ENCODE measurements around the gene SDK1.
"Not testable (repeated sequence)": the region's sequence is repeated elsewhere in the genome, so short reads cannot be mapped to it uniquely, and the experiment has no call there.

The SDK1 gene

GRCh38 chr7:4245135-4245865 is 944.2 kb downstream of the SDK1 start:
- DNase-seq (ENCODE audit: low spot score), result no peak

DNA sequence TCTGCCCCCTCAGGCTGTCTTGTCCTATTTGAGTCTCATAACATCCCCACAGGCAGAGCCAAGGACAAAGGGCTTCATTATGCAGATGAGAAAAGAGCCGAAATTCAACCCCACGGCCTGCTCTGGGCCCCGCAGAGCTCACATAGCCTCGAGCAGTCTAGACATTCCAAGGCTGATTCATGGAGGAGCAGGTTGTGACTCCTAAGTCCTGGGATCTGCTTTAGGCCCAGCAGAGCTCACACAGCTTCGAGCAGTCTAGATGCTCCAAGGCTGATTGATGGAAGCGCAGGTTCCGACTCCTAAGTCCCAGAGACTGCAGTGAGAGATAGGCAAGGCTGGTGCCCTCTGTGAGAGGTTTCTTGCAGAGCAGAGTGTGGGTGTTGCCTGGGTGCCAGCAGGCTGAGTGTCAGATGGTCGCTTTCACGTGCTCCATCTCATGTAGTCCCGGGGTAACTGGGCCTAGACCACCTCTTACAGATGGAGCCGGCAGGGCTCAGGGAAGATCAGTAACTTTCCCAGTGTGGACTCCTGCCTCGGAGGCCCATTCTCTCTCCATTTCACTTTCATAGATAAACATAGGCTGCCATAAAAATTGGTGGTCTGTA is 944.9 kb downstream of the SDK1 start:
- DNase-seq (ENCODE audit: low spot score), result no peak

- no peak for DNase-seq (ENCODE audit: low spot score)
These were observed 945.5 kb downstream of the SDK1 start for GRCh38 chr7:4246536-4246935.

GRCh38 chr7:4247106-4247876 is 946.2 kb downstream of the SDK1 start:
- no peak for DNase-seq (ENCODE audit: low spot score)

GRCh38 chr7:4248295-4248694 is 947.2 kb downstream of the SDK1 start:
- no peak for DNase-seq (ENCODE audit: low spot score)

- DNase-seq (ENCODE audit: low spot score), result no peak
These were observed 948.2 kb downstream of the SDK1 start for GRCh38 chr7:4249241-4249640.

DNA sequence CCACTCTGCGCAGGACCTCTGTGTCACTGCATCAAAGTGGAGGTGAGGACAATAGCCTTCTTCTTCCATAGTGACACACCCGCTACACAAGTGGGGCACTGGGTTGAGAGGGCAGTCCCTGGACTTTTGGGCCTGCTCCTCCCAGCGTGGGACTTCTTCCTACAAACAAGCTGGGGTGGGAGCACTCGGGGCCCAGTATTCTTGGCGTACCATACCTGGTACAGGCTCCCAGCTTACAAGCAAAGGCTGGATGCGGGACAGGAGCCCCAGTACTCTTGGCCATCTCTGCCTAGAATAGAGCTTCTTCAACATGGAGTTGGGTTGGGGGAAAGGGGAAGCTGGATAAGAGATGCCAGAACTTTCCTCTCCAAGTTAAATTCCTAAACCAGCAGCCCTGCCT is 954.3 kb downstream of the SDK1 start:
- no peak for DNase-seq (ENCODE audit: low spot score)

- DNase-seq (ENCODE audit: low spot score), result no peak
These were observed 955.2 kb downstream of the SDK1 start for GRCh38 chr7:4256286-4256685.

DNA sequence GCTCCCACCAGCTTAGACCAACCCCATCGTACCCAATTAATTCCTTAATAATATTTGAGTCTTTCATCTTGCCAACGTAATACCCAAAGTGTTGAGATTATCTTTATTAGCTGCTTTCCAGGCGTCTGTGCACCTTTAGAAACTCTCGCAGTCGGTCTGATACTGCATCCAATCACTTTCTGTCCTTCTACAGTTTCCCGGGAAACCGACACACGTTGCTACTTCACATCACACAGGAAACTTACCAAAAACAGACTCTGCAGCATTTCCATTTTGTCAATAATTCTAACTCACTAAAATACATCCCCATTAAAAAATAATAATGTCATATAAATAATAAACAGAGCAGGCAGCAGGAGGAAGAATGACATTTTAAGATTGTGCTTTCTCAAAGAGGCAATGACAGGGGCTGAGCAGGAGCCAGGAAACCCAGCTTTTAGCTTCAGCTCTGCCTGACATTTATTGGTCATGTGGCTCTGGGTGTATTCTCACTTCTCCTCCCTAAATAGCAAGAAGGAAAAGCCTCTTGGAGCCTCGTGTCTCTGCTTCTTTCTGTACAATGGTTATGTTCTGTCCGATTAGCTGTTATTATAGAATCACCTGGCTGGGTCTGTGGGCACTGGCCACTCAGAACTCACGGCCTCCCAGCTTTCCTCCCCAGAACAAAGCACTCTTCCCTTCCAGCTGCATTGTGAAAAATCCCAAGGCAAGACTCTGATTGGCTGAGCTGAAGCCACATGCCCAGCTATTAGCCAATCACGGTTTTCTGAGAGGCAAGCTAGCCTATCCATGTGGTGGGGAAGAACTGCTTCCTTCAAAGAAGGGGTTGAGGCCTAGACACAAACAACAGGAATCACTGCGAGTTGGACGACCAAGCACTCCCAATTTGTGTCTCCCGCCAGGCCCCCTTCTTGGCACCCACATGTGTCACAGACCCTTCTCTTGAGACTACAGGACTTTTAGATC is 956.4 kb downstream of the SDK1 start:
- no peak for DNase-seq (ENCODE audit: low spot score)

GRCh38 chr7:4260116-4260515 is 959.1 kb downstream of the SDK1 start:
- not testable (repeated sequence) for DNase-seq (ENCODE audit: low spot score)

- DNase-seq (ENCODE audit: low spot score), result no peak
These were observed 960.0 kb downstream of the SDK1 start for GRCh38 chr7:4260867-4261600.

DNA sequence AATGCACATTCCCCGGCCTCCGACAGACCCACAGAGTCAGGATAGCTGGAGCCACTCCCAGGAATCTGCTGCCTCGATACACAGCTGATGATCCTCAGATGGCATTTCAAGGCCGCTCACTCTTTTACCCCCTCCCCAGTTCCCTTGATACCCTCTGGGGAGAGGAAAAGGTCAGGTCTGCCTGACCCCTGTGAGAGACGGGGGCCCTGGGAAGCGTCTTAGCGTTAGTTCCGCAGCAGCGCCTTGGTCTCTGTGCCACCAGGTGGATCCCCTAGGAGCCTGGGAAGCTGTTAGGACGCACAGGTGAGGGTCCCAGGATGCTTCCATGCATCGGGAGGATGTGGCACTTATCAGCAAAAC is 960.5 kb downstream of the SDK1 start:
- no peak for DNase-seq (ENCODE audit: low spot score)

DNA sequence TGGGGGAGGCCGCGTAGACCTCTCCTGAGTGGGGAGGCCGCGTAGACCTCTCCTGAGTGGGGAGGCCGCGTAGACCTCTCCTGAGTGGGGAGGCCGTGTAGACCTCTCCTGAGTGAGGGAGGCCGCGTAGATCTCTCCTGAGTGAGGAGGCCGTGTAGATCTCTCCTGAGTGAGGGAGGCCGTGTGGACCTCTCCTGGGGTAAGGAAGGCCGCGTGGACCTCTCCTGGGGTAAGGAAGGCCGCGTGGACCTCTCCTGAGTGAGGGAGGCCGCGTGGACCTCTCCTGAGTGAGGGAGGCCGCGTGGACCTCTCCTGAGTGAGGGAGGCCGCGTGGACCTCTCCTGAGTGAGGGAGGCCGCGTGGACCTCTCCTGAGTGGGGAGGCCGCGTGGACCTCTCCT is 963.2 kb downstream of the SDK1 start:
- DNase-seq (ENCODE audit: low spot score), result not testable (repeated sequence)

DNA sequence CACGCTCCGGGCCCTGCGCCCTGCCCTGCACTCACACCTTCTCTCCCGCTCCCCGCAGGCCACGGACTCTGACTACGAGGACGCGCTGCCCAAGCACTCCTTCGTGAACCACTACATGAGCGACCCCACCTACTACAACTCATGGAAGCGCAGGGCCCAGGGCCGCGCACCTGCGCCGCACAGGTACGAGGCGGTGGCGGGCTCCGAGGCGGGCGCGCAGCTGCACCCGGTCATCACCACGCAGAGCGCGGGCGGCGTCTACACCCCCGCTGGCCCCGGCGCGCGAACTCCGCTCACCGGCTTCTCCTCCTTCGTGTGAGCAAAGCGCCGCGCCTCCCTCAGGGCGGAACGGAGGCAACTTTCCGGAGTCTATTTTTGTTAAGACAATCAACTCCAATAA is 964.0 kb downstream of the SDK1 start:
- no peak for DNase-seq (ENCODE audit: low spot score)

GRCh38 chr7:4265676-4266075 is 964.6 kb downstream of the SDK1 start:
- no peak for DNase-seq (ENCODE audit: low spot score)

DNA sequence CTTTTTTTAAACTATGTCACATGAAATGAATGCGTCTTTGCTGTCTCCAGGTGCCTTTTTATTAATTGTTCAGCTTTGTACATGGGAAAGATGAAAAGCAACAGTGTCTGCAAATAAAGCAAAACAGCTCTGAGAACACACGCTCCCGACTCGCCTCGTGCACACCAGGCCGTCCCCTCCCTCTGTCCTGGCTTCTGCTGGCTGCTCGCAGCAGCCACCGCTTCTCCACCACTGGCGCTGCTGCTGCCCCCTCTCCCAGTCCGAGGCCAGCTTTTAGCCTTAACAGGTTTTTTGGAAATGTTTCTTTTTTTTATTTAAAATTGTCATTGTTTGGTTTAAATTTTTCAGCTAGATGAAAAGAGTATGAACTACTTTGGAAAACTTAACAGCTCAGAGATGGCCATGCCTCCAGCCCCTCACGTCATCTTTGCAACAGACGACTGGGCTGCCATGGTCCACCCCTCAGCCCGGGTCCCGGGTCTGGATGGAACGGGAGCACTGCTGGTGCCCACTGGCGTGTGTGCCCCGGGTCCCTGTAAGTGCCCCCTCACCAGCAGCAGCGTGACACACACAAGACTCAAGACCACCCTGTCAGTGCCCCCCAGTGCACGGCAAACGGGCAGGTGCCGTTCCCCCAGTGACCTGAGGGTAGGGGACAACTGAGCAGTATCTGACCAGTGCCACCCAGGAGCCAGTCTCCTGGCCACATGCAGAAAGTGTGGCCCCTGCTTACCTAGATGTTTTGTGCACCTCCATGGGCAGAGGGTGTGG is 965.4 kb downstream of the SDK1 start:
- DNase-seq (ENCODE audit: low spot score), result no peak

DNA sequence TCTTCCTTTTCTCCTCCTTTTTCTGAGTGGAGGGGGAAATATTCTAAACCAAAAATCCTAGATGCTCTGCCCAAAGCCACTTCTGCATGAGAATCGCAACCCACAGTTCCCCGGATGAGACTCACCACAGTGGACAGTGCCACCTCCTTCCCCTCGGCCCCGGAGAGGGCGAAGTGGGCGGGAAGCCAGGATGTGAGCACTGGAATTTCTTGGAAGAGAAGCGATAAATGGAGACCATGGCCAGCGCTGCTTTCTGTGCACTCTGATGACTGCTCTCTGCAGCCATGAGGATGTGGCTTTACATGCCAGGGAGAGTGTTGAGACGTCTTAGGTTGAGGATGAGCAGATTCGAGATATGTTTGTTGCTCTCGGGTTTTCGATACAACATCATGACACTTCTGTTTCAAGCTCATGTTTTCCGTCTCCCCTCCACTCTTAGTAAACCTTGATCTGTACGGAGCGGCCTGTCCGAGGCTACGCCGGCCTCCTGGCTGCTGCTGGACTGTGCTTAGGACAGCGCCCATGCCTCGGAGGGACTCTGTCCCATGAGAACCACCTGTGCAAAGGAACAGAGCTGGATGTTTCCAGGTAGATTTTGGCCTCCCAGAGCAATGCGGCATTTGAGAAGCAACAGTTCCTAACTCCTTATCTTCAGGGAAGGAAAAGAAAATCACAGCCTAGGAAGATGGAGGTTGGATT is 966.4 kb downstream of the SDK1 start:
- no peak for DNase-seq (ENCODE audit: low spot score)

DNA sequence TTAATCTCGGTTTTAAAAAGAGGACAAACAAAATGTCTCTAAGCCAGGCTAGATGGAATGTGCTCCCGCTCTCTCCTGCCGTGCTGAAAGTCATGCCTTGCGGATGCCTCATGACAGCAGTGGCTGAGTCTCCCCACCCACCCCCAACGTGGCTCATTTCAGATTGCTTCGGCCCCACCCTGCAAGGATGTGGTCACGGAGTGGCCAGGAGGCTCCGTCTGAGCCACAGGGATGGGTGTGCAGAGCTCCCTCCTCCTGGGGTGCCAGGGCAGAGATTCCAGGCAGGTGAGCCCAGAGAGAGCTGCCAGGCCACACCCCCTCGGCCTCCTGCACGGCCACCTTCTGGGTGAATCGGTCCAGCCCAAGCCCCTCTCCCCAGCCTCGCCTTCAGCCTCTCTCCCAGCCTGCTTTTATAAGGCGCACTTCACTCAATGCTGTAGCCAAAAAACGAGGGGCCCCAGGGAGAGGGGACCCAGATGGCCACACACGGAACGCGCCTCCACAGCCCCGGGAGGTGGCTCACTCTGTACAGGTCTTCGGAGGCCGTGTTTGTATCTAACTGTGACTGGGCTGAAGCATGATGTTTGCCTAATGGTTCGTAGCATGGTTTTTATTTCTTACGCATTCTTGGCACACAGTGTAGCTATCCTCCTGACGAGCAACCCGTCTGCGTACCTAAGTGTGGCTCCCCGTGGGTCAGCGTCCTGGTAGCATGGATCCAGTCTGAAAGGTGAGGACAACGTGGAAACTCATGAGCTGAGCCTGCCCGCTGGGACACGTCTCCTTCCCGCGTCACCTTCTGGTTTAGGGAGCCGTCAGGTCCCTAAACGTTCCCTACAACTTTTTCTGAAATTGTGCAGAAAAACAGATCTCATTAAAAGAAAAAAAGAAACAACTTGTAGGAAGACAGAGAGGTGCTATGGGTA is 967.3 kb downstream of the SDK1 start:
- DNase-seq (ENCODE audit: low spot score), result no peak

GRCh38 chr7:4269086-4269485 is 968.0 kb downstream of the SDK1 start:
- no peak for DNase-seq (ENCODE audit: low spot score)
